GM12878 (cell line): ENCODE results near the gene PITPNC1. TPM values are rescaled to one million over a fixed set of nuclear protein-coding genes. Genes with fewer than 3 reads are reported as not detected.

Experiments used
- CBX5 ChIP-seq: sonication (generic); IDR thresholded peaks from 2 replicates; pipeline ENCODE4 v1.6.1; 2016; ENCODE audit warnings: low read depth, moderate library complexity, mild to moderate bottlenecking, inconsistent platforms
- HCFC1 ChIP-seq: fragments of 150-350 bp; IDR thresholded peaks from 2 replicates; pipeline ENCODE4 v1.6.1; 2014; ENCODE audit warnings: low read length
- IRF4 ChIP-seq: IDR thresholded peaks from 2 replicates; pipeline ENCODE4 v1.6.1; 2011; ENCODE audit warnings: low read depth, low read length
- JUNB ChIP-seq: IDR thresholded peaks from 2 replicates; pipeline ENCODE4 v1.6.1; 2016; ENCODE audit warnings: antibody characterized with exemption, mild to moderate bottlenecking
- NFYB ChIP-seq: IDR thresholded peaks from 2 replicates; pipeline ENCODE4 v1.6.1; 2011; ENCODE audit warnings: low read depth, mild to moderate bottlenecking, low read length, improper control_type of control experiment, moderate library complexity; ENCODE audit not compliant: insufficient read depth
- NR2F1 ChIP-seq: fragments of 450-650 bp; conservative IDR thresholded peaks from 2 replicates; pipeline ENCODE4 v1.6.1; 2017; ENCODE audit warnings: mild to moderate bottlenecking
- SP1 ChIP-seq: IDR thresholded peaks from one replicate; pipeline ENCODE4 v1.6.1; 2011; ENCODE audit warnings: low read depth, low read length
- SUZ12 ChIP-seq: fragments of 200-600 bp; sonication (generic); IDR thresholded peaks from one replicate; pipeline ENCODE4 v1.6.1; 2018; ENCODE audit warnings: antibody characterized with exemption, mild to moderate bottlenecking; ENCODE audit not compliant: unreplicated experiment
- ZBED1 ChIP-seq: IDR thresholded peaks from 2 replicates; pipeline ENCODE4 v1.6.1; 2016; ENCODE audit warnings: borderline replicate concordance
- polyA plus RNA-seq, 11 experiments: library from polyadenylated mRNA; depleted of rRNA in 4 of 11; unstranded in 6 of 11; stranded (reverse) in 5 of 11; fragments of >200 nt; fragmentation: Nextera tagmentation in 4 of 11; fragmentation: Illumina TruSeq in 1 of 11; extraction: Ambion mirVana in 4 of 11; extraction: Trizol in 1 of 11; gene quantifications; 1 replicate in 1 of 11; 2 replicates in 10 of 11; pipeline versions ENCODE4 v1.2.1 to v1.2.3, GENCODE V29; 2011 to 2016; ENCODE audit warnings: inconsistent platforms in 2 of 11, missing spikeins in 2 of 11, low read depth in 1 of 11
- total RNA-seq, 4 experiments: library from RNA; depleted of rRNA in 3 of 4; stranded (reverse); fragments of >200 nt in 3 of 4; fragmentation: Illumina TruSeq in 1 of 4; extraction: Trizol in 1 of 4; gene quantifications; 2 replicates each; pipeline versions ENCODE4 v1.2.1 to v1.2.3, GENCODE V29; 2013 to 2021
- TF ChIP-seq, protein P1 (sequence below): IDR thresholded peaks from 2 replicates; pipeline ENCODE4 v1.6.1; 2011; ENCODE audit warnings: mild to moderate bottlenecking, low read depth, low read length, moderate library complexity; ENCODE audit not compliant: insufficient replicate concordance
- TF ChIP-seq, protein P2 (sequence below): fragments of 450-650 bp; IDR thresholded peaks from 2 replicates; pipeline ENCODE4 v1.6.1; 2017; ENCODE audit warnings: low read depth, mild to moderate bottlenecking, moderate library complexity
- TF ChIP-seq, protein P3 (sequence below): fragments of 450-650 bp; IDR thresholded peaks from 2 replicates; pipeline ENCODE4 v1.6.1; 2017; ENCODE audit warnings: mild to moderate bottlenecking, moderate library complexity

PITPNC1 gene
- total and polyA plus RNA-seq, 10 of the 15 experiments (the other 5 are each of a cell fraction or from before 2014, with no cell fraction given), result 12.2 to 62.4 (median 47.3) TPM

DNA sequence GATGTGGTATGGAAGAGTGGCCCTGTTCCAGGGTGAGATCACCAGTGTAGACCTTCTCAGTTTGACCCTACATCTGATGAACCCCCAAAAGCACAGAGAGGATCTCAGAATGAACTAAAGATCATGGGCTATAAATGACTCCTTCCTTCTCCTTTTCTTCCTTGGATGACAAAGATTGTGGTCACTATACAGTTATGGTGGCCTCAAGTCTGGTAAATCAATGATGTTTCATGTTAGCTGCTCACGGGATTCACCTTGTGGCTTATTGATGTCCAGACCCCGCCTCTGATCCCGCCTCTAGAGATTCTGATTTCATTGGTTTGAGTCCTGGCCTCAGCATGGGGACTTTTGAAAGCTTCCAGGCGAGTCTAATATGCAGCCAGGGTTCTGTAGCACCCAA is 112.2 kb downstream of the PITPNC1 start (continued):
- TF ChIP-seq, protein P1, sequence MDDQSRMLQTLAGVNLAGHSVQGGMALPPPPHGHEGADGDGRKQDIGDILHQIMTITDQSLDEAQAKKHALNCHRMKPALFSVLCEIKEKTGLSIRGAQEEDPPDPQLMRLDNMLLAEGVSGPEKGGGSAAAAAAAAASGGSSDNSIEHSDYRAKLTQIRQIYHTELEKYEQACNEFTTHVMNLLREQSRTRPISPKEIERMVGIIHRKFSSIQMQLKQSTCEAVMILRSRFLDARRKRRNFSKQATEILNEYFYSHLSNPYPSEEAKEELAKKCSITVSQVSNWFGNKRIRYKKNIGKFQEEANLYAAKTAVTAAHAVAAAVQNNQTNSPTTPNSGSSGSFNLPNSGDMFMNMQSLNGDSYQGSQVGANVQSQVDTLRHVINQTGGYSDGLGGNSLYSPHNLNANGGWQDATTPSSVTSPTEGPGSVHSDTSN, result no peak
- TF ChIP-seq, protein P2, sequence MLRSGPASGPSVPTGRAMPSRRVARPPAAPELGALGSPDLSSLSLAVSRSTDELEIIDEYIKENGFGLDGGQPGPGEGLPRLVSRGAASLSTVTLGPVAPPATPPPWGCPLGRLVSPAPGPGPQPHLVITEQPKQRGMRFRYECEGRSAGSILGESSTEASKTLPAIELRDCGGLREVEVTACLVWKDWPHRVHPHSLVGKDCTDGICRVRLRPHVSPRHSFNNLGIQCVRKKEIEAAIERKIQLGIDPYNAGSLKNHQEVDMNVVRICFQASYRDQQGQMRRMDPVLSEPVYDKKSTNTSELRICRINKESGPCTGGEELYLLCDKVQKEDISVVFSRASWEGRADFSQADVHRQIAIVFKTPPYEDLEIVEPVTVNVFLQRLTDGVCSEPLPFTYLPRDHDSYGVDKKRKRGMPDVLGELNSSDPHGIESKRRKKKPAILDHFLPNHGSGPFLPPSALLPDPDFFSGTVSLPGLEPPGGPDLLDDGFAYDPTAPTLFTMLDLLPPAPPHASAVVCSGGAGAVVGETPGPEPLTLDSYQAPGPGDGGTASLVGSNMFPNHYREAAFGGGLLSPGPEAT, result no peak
- TF ChIP-seq NR2F1 (no peak), NFYB (no peak), JUNB (peak; percentile 78), CBX5 (no peak), IRF4 (no peak), SUZ12 (no peak), HCFC1 (no peak), ZBED1 (no peak), SP1 (no peak)
- TF ChIP-seq, protein P3, sequence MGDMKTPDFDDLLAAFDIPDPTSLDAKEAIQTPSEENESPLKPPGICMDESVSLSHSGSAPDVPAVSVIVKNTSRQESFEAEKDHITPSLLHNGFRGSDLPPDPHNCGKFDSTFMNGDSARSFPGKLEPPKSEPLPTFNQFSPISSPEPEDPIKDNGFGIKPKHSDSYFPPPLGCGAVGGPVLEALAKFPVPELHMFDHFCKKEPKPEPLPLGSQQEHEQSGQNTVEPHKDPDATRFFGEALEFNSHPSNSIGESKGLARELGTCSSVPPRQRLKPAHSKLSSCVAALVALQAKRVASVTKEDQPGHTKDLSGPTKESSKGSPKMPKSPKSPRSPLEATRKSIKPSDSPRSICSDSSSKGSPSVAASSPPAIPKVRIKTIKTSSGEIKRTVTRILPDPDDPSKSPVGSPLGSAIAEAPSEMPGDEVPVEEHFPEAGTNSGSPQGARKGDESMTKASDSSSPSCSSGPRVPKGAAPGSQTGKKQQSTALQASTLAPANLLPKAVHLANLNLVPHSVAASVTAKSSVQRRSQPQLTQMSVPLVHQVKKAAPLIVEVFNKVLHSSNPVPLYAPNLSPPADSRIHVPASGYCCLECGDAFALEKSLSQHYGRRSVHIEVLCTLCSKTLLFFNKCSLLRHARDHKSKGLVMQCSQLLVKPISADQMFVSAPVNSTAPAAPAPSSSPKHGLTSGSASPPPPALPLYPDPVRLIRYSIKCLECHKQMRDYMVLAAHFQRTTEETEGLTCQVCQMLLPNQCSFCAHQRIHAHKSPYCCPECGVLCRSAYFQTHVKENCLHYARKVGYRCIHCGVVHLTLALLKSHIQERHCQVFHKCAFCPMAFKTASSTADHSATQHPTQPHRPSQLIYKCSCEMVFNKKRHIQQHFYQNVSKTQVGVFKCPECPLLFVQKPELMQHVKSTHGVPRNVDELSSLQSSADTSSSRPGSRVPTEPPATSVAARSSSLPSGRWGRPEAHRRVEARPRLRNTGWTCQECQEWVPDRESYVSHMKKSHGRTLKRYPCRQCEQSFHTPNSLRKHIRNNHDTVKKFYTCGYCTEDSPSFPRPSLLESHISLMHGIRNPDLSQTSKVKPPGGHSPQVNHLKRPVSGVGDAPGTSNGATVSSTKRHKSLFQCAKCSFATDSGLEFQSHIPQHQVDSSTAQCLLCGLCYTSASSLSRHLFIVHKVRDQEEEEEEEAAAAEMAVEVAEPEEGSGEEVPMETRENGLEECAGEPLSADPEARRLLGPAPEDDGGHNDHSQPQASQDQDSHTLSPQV, result no peak
- TF ChIP-seq, all 136 proteins: peak for 9
